Measurements from ENCODE around the gene URB2.

URB2 gene

GRCh38 chr1:229631148-229631547 lies 5.1 kb downstream of the URB2 start:
- TF ChIP-seq, protein P1, sequence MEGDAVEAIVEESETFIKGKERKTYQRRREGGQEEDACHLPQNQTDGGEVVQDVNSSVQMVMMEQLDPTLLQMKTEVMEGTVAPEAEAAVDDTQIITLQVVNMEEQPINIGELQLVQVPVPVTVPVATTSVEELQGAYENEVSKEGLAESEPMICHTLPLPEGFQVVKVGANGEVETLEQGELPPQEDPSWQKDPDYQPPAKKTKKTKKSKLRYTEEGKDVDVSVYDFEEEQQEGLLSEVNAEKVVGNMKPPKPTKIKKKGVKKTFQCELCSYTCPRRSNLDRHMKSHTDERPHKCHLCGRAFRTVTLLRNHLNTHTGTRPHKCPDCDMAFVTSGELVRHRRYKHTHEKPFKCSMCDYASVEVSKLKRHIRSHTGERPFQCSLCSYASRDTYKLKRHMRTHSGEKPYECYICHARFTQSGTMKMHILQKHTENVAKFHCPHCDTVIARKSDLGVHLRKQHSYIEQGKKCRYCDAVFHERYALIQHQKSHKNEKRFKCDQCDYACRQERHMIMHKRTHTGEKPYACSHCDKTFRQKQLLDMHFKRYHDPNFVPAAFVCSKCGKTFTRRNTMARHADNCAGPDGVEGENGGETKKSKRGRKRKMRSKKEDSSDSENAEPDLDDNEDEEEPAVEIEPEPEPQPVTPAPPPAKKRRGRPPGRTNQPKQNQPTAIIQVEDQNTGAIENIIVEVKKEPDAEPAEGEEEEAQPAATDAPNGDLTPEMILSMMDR (IDR thresholded peaks at IDR 0.05; ENCODE audit: insufficient read depth, low read depth, low read length, missing control alignments) = no peak
- DNase-seq (ENCODE audit: low read depth) = no peak
- no peak overlapping the region for H3K4me3 ChIP-seq (ENCODE audit: low read length)

DNA sequence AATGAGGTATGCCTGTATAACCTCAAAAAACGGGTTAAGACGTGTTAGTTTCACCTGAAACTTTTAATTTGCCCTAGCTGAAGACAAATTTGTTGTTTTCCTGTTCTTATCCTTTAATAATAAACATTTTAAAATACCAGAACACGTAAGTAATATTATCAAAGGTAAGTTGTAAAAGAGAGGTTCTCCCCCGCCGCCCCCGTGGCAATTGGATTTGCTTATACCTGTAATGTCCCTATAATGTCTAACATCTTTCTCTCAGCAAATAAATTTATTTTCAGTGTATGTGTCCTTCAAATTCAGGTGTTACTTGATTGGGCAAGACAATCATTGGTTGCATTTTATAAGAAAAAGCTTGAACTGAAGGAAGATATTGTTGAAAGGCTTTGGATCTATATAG lies 5.9 kb downstream of the URB2 start:
- no peak overlapping the region for H3K4me3 ChIP-seq (ENCODE audit: low read length)
- TF ChIP-seq, protein P1 (IDR thresholded peaks at IDR 0.05; ENCODE audit: insufficient read depth, low read depth, low read length, missing control alignments) = no peak
- no peak for DNase-seq (ENCODE audit: low read depth)

- DNase-seq (ENCODE audit: low read depth) = no peak
- no peak overlapping the region for H3K4me3 ChIP-seq (ENCODE audit: low read length)
- TF ChIP-seq, protein P1 (IDR thresholded peaks at IDR 0.05; ENCODE audit: insufficient read depth, low read depth, low read length, missing control alignments) = no peak
Measured at GRCh38 chr1:229636042-229636441, 10.0 kb downstream of the URB2 start.

- DNase-seq (ENCODE audit: low read depth) = no peak
- TF ChIP-seq, protein P1 (IDR thresholded peaks at IDR 0.05; ENCODE audit: insufficient read depth, low read depth, low read length, missing control alignments) = no peak
- H3K4me3 ChIP-seq (ENCODE audit: low read length) = no peak overlapping the region
Measured at GRCh38 chr1:229637746-229638145, 11.7 kb downstream of the URB2 start.

DNA sequence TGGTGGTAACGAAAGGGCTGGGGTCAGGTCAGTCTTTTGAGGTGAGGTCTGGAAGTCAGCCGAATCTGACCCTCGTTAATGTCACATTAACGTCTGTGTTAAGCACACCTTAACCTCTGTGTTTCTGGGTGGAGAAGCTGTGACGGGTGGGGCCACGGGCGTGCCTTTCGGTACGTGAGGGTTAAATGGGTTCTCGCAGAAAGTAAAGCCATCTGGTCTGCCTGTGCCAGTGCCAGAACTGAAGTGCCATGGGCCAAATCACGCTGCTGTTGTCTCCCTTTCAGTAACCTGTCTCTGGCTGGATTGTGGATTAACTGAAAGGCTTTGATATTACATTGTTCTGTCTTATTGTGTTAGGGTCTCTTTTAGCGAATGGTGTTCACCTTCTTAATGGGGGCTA lies 14.4 kb downstream of the URB2 start:
- DNase-seq (ENCODE audit: low read depth) = no peak
- TF ChIP-seq, protein P1 (IDR thresholded peaks at IDR 0.05; ENCODE audit: insufficient read depth, low read depth, low read length, missing control alignments) = no peak
- no peak overlapping the region for H3K4me3 ChIP-seq (ENCODE audit: low read length)

GRCh38 chr1:229641306-229641705 lies 15.3 kb downstream of the URB2 start:
- DNase-seq (ENCODE audit: low read depth) = no peak
- TF ChIP-seq, protein P1 (IDR thresholded peaks at IDR 0.05; ENCODE audit: insufficient read depth, low read depth, low read length, missing control alignments) = no peak
- H3K4me3 ChIP-seq (ENCODE audit: low read length) = no peak overlapping the region

GRCh38 chr1:229642376-229642775 lies 16.3 kb downstream of the URB2 start:
- DNase-seq (ENCODE audit: low read depth) = no peak
- H3K4me3 ChIP-seq (ENCODE audit: low read length) = no peak overlapping the region
- TF ChIP-seq, protein P1 (IDR thresholded peaks at IDR 0.05; ENCODE audit: insufficient read depth, low read depth, low read length, missing control alignments) = no peak

All from epithelial cell of esophagus (primary cell).